Kidney capillary endothelial cell (primary cell): ENCODE data around the gene MEF2C.

Experiments used
- DNase-seq: peaks from one replicate; pipeline ENCODE4 v3.0.0-alpha.2; 2018; ENCODE audit warnings: low spot score

MEF2C gene

DNA sequence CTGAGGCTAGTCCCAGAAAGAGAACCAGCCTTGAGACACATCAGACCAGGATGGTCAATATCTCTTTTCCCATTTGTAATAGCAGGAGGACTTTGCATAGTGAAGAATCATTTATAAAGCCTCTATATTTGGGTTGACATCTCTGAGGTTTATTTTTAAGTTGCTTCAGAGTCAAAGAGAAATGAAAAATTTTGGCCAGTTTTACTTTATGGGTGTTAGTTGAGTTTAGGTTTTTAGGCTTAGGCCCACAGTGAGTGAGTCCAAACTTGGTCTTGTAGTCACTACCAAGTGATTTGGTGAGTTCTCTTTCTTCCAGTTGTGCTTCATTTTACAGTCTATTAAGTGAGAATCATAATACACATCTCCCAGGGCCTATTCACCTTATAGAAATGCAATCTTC, 5.3 kb upstream of the MEF2C start:
- DNase-seq: no peak

DNA sequence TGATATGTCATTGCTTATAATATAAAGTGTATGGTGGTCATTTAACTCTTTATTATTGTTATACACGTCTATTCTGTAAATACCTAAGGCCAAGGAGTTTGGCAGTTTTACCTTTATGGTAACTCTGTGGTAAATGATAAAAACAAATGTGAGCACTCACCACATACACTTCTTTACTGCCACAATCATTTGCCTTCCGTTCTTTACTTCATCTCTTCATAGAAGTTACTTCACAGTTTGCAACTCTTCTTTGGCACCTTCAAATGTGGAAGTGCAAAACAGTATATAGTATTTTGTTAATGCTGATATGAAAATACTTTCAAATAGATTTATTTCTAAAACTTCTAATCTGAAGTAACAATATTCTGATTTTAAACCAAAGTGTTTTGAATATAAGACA, 4.4 kb upstream of the MEF2C start:
- no peak for DNase-seq

DNA sequence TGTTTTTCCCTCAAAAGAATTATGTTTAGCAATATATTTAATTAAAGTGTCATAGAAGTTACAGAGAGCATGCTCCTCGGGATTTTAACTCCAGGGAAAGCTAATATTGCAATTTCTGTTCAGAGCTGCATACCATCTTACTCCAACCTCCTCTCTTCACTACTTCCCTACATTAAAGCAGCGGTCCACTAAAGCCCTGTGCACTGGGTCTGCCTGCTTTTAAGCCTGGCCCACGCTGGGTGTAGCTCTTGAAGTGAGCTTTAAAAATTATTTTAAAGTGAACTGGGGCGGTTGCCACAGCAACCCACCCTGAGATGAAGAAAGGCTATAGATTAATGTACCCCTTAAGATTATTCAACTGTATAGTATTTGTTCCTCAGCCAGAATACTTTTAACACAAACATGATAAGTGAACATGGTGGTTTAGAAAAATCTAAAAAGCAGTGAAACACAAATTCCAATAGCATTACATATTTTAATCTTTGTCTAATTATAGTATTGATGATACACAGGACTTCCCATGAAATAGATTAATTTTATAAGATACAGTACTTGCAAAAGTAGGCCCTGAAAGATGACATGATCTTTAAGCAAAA, 3.9 kb upstream of the MEF2C start:
- no peak for DNase-seq

DNA sequence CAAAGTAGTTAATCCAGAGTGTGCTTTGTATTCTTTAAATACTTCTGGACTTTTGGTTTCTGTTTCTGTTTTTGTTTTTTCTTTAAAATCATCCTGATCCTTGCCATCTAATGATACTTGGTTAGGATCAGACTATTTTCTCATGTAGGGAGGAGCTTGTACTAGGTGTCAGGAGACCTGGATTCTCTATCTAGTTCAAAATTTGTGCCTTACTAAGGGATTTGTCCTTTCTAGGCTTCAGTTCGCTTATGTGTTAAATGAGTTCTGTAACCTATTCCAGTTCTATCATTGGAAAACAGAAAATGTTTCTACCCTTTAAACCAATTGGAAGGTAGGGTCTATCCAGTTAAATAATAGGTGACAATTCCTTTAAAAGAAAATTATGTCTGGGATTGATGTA, 3.3 kb upstream of the MEF2C start:
- DNase-seq: no peak

DNA sequence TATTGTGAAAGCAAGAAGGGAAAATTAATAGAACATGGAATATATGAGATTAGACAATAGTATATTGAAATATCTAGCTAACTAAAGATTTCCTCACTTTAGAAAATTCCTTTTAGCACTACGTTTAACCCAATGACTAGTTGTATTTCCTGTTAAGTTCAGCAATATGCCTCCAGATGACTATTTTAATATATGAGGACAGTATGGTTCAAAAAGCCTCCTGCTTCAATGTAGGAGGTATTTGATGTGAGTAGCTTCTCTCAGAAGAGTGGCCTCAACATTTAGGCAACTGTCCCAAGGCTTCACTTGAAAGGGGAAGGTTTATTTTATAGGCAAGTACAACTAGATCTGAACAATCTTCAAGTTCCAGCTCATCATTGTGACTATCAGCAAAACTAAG, 2.0 kb upstream of the MEF2C start:
- peak; percentile 50 for DNase-seq

DNA sequence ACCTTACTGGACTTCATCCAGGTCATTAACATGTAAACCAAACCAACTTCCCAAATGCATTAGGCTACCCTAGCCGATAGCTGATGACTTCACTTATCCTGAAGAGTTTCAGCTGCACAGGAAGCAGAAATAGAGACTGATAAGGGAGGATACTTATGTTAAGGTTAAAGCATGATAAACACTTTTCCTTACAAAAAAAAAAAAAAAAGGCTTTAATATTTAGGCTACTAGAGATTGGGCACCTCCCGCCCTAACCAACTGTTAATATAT, 1.6 kb upstream of the MEF2C start:
- peak; percentile 46 for DNase-seq

DNA sequence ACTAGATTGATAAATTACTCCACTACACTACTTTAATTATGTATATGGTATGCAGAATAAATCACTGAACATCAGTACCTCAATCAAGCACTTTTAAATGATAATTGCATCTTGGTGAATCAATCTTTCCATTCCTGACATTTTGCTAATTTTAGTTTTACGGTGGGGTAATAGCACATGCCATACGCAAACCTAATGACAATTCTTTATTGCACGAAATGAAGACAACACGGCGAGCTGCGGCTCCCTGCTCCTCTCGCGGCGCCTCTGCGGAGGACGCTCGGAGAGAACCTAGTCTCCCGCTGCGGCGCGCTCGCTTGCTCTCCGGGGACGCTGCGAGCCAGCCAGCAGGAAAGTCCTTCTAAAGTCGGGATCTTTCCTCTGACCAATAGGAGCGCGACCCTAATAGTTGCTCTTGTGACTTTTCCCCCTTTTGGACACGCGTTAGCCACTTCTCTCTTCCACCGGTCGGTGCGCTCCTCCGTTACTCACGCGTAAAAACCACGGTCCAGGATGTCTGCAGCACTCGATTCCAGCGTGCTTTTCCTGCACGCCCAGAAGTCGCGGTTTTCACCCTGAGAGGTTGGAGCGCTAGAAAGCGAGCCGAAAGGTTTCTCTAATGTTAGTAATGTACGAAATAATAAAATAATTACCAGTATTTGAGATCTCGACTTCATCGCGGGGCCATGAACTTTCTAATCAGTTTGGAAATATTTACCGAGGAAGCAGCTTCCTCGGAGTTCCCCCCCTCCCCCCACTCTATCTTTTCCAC, 1.0 kb upstream of the MEF2C start:
- peak; percentile 62 for DNase-seq

DNA sequence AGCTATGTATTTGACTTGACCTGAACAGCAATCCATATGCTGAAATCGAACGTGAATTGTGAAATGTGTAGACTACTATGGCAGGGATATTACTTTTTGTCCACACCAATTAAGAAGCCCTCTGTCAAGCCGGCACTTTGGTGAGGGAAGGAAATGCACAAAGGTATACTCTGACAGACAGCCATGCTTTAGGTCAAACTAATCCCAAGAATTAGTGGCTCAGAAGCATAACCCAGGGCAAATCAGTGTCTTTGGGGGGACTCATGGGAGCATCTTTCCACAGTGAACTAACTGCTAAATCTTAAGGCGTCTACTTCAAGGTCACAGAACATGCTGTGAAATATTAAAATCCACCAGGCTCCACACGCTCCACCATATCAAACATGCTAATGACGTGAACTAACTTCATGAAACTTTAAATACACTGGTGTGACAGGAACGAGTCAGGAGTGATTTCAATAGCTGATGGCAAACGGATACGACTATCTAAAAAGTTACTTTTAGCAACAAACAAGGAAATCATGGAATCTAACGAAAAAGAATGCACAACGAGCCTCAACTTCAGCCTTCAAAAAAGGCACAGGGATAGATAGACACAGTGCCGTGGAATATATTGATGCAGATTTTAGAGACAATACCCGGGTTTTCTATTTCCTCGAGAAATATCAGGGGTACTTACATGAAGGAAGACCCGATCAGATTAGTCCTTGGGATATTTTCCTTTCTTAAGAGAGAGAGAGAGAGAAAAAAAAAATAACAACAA, 527 bp downstream of the MEF2C start:
- DNase-seq: peak; percentile 41

DNA sequence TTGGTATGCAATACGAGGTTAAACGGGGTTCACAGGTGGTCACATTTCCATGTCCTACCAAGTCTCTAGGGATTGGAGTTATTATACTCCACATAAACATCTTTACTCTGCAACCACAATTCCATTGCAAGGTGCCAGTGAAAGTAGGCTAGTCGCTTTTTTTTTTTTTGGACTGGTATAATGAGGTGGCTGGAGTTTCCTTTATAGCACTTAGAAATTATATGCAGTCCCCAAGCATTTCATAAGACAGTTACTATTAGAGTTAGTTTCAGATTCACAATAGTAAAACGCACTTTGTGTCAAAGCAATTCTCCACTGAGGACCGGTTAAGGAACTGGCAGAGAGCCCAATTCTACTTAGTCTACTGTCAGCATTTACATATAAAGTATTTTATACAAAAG, 1.4 kb downstream of the MEF2C start:
- DNase-seq: no peak

DNA sequence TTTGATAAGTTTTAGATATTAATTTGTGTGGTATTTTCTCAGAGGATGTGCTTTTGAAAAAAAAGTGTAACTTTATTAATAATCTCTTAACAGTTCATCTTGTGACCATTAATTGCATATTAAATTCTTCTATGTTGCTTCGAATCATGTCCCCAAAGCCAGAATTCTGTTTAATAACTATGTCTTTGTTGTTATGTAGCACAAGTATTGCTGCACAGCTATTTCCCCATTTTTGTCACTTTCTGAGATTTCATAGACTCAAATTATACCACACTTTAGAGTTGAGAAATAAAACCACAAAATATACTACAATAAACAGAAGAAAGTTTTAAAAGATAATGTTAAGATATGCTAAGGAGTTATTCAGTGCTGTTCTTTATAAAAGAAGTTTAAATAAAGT, 2.8 kb downstream of the MEF2C start:
- peak; percentile 9 for DNase-seq

DNA sequence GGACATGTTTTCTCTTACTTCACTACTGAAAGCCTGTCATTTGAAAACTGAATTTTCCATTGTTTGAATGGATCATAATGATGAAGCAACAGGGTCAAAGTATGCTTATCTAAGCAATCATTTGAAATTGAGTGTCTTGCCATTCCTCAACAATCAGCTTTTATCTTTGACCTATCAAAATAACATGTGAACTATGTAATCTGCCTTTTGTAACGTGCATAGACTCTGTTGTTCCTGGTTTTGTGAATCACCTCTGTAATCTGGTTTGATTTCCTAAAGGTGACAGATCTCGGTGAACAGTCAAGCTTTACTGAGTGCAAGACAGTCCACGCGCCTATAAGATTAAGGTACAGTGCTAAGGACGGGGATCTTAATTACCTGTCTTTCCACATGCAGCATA, 3.3 kb downstream of the MEF2C start:
- peak; percentile 36 for DNase-seq

DNA sequence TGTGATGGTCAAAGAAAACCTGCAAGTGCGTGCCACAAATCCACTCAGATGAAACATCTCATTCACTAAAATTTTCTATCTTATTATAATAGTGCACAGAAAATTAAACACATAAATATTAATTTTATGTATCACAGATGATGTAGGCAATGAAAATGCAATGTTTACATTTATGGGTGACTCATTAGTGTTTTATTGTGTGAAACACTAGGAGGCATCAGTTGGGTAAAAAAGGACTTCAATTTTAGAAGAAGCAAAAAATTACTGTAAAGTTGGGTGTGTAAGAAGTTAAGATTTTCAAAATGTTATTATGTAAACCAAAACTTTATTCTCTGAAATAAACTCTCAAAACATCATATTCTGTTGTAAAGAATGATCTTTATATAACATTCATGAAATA, 4.0 kb downstream of the MEF2C start:
- peak; percentile 58 for DNase-seq

DNA sequence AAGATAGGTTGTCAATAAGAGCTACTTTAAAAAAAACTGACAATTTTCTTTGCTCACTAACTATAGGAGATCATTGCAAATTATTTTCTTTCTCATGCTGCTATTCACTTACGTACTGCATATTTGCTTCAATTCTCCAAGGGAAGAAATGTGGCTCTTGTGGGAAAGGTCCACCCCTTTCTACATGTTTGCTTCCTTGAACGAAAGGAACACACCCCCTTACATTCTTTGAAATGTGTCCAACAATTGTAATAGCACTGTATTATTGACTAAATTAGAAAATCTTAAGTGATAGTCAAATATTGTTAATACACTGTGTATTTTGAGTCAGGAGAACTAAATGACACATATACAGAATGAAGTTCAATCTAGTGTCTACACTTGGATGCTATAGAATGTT, 5.2 kb downstream of the MEF2C start:
- peak; percentile 22 for DNase-seq

DNA sequence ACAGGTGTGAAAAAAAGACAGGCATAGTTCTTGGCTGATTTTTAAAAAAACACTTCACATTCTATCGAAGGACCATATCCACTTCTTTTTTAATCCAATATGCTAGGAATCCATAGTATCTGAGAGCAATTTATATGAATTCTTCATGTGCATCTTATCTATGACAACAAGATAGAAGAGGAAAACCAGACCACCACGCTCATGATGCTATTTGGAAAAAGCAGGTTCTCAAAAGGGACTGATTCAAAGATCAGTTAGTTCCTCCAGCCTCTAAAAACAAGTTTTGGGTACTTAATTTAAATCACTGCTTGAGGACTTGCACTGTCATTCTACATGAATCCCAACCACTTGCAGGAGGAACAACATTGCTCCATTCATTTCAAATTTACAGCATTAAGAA, 6.3 kb downstream of the MEF2C start:
- DNase-seq: no peak

DNA sequence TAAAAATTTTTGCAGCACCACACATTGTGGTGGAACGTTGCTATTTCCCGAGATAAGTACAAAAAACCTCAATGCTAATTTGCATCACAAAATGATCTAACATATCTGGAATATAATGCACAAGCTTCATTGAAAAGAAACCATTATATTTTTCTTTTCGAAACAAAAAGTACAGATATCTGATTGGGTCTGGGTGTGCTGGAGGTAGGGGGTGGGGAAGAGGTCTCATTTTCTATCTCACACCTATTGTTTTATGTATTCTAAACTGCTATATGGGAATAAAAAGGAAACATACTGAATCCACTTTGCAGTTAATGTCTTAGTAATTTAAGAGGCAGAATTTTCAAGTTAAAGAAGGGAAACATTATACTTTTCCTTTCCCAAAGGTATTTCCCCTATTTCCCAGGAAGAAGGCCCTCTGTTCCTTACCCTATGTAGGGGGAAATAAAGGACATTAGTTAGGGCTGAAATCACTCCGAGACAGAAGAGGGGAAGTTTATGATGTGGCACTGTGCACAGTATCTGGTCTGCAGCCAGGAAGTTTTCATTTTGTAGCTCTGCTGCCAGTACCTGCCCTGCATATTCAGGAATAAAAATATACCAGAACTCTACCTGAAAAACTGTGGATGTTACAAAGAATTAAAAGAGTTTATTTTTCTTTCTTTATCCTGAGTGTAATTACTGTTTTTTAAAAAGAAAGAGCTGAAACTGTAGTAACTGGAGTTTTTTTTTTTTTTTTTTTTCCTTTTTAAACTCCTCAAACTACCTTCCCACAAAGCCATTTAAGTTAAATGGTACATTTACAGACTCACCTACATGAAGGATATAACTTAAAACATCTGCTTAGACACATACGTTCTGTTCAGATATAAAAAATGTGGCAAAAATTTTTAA, 7.4 kb downstream of the MEF2C start:
- DNase-seq: peak; percentile 42

DNA sequence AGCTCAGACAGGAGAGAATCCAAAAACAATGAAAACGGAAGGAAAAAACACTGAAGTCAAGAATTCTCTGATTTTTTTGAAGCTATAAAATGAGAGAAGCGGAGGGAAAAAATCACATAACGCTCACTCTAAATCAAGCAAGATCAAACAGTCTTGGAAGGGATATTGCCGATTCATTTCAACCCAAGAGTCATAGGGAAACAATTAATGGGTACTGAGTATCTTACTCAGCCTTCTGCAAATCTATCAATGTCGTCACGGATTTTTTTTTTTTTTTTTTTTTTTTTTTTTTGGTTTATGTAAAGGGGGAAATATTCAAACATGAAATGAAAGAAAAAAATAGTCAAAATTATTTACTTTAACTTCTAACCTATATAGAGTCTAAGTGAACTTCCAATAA, 9.5 kb downstream of the MEF2C start:
- DNase-seq: peak; percentile 12

DNA sequence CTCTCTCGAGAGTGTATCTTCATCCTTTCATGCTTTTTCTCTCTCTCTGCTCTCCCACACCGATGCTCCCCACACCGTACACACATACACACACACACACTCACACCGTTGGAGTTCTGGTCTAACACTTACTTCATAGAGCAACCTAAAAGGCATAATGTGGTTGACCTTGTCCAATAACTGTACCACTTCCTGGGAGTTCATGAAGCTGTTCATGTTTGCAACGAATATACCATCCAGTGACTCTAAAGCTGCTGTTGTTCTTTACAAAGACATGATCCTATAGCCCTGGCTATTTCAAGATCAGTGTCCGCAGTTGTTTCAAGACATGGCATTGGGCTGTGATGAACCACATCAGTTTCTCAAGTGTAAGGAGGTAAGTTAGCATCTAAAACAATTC, 10.0 kb downstream of the MEF2C start:
- no peak for DNase-seq

DNA sequence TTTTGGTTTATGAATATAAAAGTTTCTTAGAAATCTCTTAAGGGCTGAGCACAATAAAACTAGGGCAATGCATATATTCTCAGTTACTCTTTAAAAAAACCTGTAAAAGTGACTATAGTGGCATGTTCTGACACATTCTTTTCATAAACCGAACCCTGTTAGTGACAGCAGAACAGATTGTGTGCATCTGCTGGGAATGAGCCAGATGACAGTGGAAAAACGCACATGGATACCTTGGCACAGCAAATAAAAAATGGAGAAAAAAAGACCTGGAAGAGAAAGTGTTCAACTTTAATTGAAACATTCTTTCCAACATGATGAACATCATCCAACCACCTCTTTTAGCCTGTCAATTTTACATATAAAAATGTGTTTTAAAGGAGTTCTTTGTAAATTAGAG, 12.7 kb downstream of the MEF2C start:
- no peak for DNase-seq

DNA sequence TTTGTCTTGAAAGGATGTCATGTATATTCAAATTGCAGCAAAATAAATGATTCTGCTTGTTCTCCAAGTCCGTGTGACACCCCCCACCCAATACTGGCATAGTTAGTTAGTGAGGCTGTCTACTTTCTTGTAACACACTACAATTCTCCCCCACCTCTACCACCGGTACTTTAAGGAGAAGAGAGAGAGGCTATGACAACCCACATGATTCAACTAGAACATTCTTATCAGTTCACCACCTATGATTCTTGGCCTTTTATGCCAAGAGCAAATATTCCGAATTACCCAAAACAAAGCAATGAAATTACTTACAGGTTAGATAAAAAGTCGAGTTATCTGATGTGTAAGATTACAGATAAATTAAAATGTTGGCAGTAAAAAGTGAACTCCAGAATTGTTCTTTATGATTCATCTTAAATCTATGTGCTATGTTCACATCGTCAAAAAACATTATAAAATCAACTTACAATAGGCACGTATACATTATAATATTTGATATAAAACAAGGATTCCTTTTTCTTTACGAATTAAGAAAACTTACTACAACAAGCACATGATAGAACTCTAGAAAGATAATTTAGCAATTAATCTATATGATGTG, 14.4 kb downstream of the MEF2C start:
- DNase-seq: no peak

DNA sequence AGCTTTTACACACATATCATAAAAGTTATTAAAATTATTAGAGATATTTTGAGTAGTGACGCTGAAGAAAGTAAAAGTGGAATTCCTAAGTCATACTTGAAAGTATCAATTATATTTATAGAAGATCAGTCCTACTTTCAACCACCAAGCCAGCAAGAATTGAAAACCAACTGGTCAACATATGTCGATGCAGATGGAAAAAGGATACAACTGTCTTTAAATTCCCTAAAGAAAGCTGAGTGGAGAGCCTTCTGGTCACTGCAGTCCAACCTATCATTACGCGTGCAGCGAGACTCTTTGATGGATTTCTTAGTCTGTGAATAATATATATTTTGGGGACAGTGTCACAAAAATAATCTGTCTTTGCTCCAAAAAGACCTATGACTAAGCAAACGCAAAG, 15.3 kb downstream of the MEF2C start:
- DNase-seq: no peak

DNA sequence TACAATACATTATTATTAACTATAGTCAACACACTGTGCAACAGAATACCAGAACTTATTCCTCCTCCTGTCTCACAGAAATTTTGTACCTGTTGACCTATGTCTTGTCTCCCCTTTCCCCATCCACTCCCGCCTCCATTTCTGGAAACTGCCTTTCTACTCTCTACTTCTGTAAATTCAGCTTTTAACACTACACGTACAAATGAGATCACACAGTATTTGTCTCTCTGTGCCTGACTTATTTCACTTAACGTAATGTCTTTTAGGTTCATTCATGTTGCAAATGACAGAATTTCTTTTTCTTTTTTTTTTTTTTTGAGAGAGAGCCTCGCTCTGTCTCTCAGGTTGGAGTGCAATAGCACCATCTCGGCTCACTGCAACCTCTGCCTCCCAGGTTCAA, 19.5 kb downstream of the MEF2C start:
- DNase-seq: no peak

DNA sequence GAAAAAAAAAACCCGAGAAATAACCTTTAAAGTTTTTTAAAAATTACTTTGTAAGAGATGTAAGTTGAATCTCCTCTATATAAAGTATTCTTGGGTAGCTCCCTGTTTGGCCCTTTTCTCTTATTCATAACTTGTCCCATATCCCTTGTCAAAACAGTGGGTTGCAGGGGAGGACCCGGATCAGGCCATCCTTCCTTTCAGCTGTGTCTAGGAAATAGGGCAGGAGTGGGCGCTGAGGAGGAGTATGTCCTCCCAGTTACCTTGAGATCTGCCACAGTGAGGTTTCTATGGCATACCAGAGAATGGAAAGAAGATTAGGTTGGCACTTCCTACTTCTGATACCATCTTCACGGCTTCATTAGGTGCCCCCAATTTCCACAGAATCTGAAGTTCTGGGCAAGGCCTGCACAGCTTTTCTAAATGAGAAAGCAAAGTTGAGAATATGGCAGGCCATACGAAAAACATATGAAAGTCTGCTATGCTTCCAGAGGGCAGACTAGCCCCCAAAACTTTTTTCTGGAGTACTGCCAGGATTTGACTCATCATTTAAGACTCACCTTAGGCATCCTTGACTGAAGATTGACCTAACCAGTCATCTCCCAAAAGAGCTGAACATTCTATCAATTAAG, 20.3 kb downstream of the MEF2C start:
- DNase-seq: no peak
